Esophagus (tissue), 2 donors: ENCODE data around the gene SH3BP1. TPM values are rescaled to one million over a fixed set of nuclear protein-coding genes. Genes with fewer than 3 reads are reported as not detected.

Source experiments
- H3K27ac ChIP-seq, 2 donors: one replicate each; pipeline ENCODE4 v1.5.1; 2013; ENCODE audit warnings: low read depth in 2 of 2, mild to moderate bottlenecking in 2 of 2, inconsistent platforms in 1 of 2, low read length in 1 of 2, moderate library complexity in 1 of 2
- H3K27me3 ChIP-seq, 2 donors: one replicate each; pipeline ENCODE4 v1.6.1; 2013; ENCODE audit warnings: low read length in 2 of 2, control low read depth in 1 of 2, mild to moderate bottlenecking in 1 of 2; ENCODE audit not compliant: insufficient read depth in 2 of 2, control insufficient read depth in 1 of 2
- H3K36me3 ChIP-seq, 2 donors: one replicate each; pipeline ENCODE4 v1.6.1; 2013; ENCODE audit warnings: low read length in 1 of 2; ENCODE audit not compliant: control insufficient read depth in 2 of 2, insufficient read depth in 2 of 2
- H3K4me1 ChIP-seq, 2 donors: one replicate each; pipeline ENCODE4 v1.6.1; 2013; ENCODE audit warnings: low read length in 1 of 2; ENCODE audit not compliant: control insufficient read depth in 2 of 2, insufficient read depth in 2 of 2
- H3K4me3 ChIP-seq, 2 donors: one replicate each; pipeline ENCODE4 v1.5.1; 2013; ENCODE audit warnings: low read length in 2 of 2, mild to moderate bottlenecking in 2 of 2, low read depth in 1 of 2, moderate library complexity in 1 of 2
- H3K9me3 ChIP-seq, 2 donors: one replicate each; pipeline ENCODE4 v1.6.1; 2013; ENCODE audit warnings: mild to moderate bottlenecking in 2 of 2, low read depth in 1 of 2, low read length in 1 of 2, moderate library complexity in 1 of 2; ENCODE audit not compliant: control insufficient read depth in 2 of 2, insufficient read depth in 1 of 2
- WGBS, 2 donors: extraction: QIAGEN DNeasy Blood & Tissue Kit; methylation state at CpG; one replicate each; pipeline ENCODE4 v1.1.7; 2013; 5-methylcytosine and 5-hydroxymethylcytosine counted together
- polyA plus RNA-seq, 2 donors: library from polyadenylated mRNA; stranded (reverse); fragments of 200-250 nt; gene quantifications; one replicate each; pipeline ENCODE4 v1.2.3, GENCODE V29; 2013
- donor health status: healthy with polysubstance abuse.
- donor health status: Bipolar disorder and iron deficiency.

SH3BP1 gene
- polyA plus RNA-seq, 2 donors = 39.8 to 42.0 TPM

DNA sequence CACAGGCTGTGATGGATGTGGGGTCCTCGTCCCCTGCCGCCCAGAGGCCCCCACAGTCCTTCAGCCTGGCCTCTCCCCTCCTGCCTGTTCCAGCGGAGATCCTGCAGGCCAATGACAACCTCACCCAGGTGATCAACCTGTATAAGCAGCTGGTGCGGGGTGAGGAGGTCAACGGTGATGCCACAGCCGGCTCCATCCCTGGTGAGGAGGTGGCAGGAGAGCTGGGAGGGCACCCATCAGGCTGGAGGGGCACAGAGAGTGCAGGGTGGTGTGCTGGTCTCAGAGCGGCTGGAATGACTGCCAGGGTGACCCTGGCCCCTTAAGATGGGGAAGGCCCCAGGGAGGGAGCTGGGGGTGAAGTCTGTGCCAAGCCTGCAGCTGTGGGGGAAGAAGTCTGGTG is 14.6 kb upstream of the SH3BP1 start:
- WGBS, 2 donors = 89 to 91% methylated on average over 7 of the region's 7 CpGs
- no peak overlapping the region for H3K4me3 ChIP-seq
- no peaks in the 10 kb centered on the region for H3K9me3 ChIP-seq
- no peaks in the 10 kb centered on the region for H3K27me3 ChIP-seq
- no peak overlapping the region for H3K27ac ChIP-seq
- peaks cover 0 to 13% of the 10 kb centered on the region in 2 donors for H3K4me1 ChIP-seq
- H3K36me3 ChIP-seq = peaks cover 0 to 30% of the 10 kb centered on the region in 2 donors

GRCh38 chr22:37625737-37626136 is 13.7 kb upstream of the SH3BP1 start:
- 65 to 72% methylated on average over 14 of the region's 14 CpGs for WGBS, 2 donors
- H3K27ac ChIP-seq = peak overlapping the region; percentile 6 to 67

GRCh38 chr22:37626144-37626543 is 13.3 kb upstream of the SH3BP1 start:
- Histone ChIP-seq H3K27ac (peak overlapping the region; percentile 60 to 67), H3K9me3 (no peaks in the 10 kb centered on the region), H3K4me3 (no peak overlapping the region), H3K4me1 (peaks cover 0 to 13% of the 10 kb centered on the region in 2 donors), H3K36me3 (peaks cover 6 to 30% of the 10 kb centered on the region in 2 donors), H3K27me3 (no peaks in the 10 kb centered on the region)
- 30 to 39% methylated on average over 11 of the region's 11 CpGs for WGBS, 2 donors

More at GRCh38 chr22:37625737-37626136, 13.7 kb upstream of the SH3BP1 start:
- Histone ChIP-seq H3K4me1 (peaks cover 0 to 13% of the 10 kb centered on the region in 2 donors), H3K27me3 (no peaks in the 10 kb centered on the region), H3K9me3 (no peaks in the 10 kb centered on the region), H3K4me3 (no peak overlapping the region), H3K36me3 (peaks cover 3 to 29% of the 10 kb centered on the region in 2 donors)

DNA sequence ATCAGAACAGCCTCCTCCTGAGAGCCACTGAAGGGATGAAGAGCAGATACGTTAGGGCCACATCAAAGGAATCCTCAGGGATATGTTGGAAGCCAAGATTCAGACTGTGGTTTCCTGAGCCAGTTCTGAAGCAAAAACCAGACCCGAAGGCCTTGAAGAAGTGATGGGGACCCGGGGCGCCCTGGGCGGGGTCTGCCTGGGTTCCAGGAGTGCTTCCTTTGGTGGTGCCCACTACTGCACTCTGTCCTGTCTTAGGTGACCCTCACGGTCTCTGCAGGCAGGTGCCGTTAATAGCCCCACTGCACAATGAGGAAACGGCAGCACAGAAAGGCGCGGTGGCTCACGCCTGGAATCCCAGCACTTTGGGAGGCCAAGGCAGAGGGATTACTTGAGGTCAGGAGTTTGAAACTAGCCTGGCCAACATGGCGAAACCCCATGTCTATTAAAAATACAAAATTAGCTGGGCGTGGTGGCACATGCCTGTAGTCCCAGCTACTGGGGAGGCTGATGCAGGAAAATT is 12.9 kb upstream of the SH3BP1 start:
- no peak overlapping the region for H3K4me3 ChIP-seq
- no peaks in the 10 kb centered on the region for H3K27me3 ChIP-seq
- peaks cover 6 to 29% of the 10 kb centered on the region in 2 donors for H3K36me3 ChIP-seq
- H3K9me3 ChIP-seq = no peaks in the 10 kb centered on the region
- peak overlapping the region; percentile 60 to 67 for H3K27ac ChIP-seq
- H3K4me1 ChIP-seq = peaks cover 0 to 13% of the 10 kb centered on the region in 2 donors
- WGBS, 2 donors = 47 to 50% methylated on average over 13 of the region's 13 CpGs

DNA sequence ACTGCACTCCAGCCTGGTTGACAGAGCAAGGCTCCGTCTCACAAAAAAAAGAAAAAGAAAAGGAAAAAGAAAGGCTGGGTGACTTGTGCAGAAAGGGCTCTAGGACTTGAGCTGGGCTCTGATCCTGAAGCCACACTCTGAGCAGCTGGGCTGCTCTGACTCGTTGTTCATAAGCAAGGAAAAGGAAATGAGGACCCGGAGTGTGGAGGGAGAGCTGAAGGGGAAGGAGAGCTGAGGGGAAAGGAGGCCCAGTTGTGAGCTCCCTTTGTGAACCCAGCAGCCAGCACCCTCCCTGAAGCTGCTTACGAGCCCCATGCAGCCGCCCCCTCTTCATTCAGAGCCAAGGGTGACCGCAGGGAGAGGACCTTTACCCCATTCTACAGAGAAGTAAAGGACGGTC is 12.3 kb upstream of the SH3BP1 start:
- Histone ChIP-seq H3K9me3 (no peaks in the 10 kb centered on the region), H3K27ac (peak overlapping the region; percentile 8 to 22), H3K4me1 (peaks cover 0 to 13% of the 10 kb centered on the region in 2 donors), H3K27me3 (no peaks in the 10 kb centered on the region), H3K4me3 (no peak overlapping the region), H3K36me3 (peaks cover 6 to 34% of the 10 kb centered on the region in 2 donors)
- 50 to 60% methylated on average over 7 of the region's 7 CpGs for WGBS, 2 donors

GRCh38 chr22:37627545-37627944 is 11.9 kb upstream of the SH3BP1 start:
- Histone ChIP-seq H3K27me3 (no peaks in the 10 kb centered on the region), H3K4me1 (peaks cover 0 to 14% of the 10 kb centered on the region in 2 donors), H3K9me3 (no peaks in the 10 kb centered on the region), H3K4me3 (no peak overlapping the region), H3K27ac (peak overlapping the region; percentile 8 to 22), H3K36me3 (peaks cover 6 to 34% of the 10 kb centered on the region in 2 donors)
- WGBS, 2 donors = 69 to 74% methylated on average over 6 of the region's 6 CpGs

DNA sequence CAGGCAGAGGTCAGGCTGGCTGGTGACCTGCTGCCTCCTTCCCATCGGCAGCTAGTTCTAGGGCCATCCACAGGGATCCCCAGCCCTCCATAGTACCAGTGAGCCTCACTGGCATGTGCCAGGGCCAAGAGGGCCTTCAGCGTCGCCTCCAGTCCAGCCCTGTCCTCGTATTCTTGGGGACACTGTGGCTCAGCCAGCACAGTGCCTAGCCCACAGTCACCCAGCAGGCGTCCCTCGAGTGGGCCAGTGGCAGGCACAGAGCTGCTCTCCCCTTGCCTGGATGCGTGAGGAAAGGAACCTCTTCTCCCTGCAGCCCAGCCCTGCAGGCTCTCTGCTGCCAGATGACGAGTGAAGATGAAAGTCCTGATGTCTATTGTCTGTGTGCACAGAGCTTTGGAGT is 10.6 kb upstream of the SH3BP1 start:
- WGBS, 2 donors = 92% methylated on average over 8 of the region's 8 CpGs
- no peaks in the 10 kb centered on the region for H3K27me3 ChIP-seq
- no peak overlapping the region for H3K27ac ChIP-seq
- H3K4me3 ChIP-seq = no peak overlapping the region
- H3K9me3 ChIP-seq = no peaks in the 10 kb centered on the region
- H3K4me1 ChIP-seq = peaks cover 0 to 22% of the 10 kb centered on the region in 2 donors
- H3K36me3 ChIP-seq = peaks cover 6 to 27% of the 10 kb centered on the region in 2 donors

DNA sequence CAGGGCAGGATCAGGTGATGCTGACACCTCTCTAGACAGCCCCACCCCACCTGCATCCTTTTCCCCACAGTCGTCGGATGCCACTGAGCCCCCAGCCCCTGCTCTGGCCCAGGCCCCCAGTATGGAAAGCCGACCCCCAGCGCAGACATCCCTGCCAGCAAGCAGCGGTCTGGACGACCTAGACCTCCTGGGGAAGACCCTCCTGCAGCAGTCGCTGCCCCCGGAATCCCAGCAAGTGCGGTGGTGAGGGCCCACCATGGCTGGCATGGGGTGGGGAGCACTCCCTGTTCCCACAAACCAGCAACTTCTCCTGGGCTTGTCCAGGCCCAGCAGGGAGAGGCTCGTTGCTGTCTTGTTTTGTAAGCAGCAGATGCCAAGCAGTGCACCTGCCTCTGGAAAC is 9.5 kb upstream of the SH3BP1 start:
- Histone ChIP-seq H3K36me3 (peaks cover 6 to 22% of the 10 kb centered on the region in 2 donors), H3K27ac (no peak overlapping the region), H3K4me3 (no peak overlapping the region), H3K27me3 (no peaks in the 10 kb centered on the region), H3K9me3 (no peaks in the 10 kb centered on the region), H3K4me1 (peaks cover 0 to 22% of the 10 kb centered on the region in 2 donors)
- 82 to 86% methylated on average over 10 of the region's 10 CpGs for whole genome bisulfite sequencing, 2 donors

GRCh38 chr22:37630839-37631435 is 8.5 kb upstream of the SH3BP1 start:
- WGBS, 2 donors = 92 to 94% methylated on average over 9 of the region's 9 CpGs
- peaks cover 6 to 21% of the 10 kb centered on the region in 2 donors for H3K36me3 ChIP-seq

More at GRCh38 chr22:37630839-37631435, 8.5 kb upstream of the SH3BP1 start:
- Histone ChIP-seq H3K27ac (no peak overlapping the region), H3K27me3 (no peaks in the 10 kb centered on the region), H3K4me3 (no peak overlapping the region), H3K9me3 (no peaks in the 10 kb centered on the region), H3K4me1 (peaks cover 0 to 19% of the 10 kb centered on the region in 2 donors)
